Measurements from ENCODE around the gene FIGN.

- TF ChIP-seq POLR2A (IDR thresholded peaks at IDR 0.05) (no peak), CTCF (IDR thresholded peaks at IDR 0.05) (no peak)
These were observed 18.3 kb downstream of the FIGN start for GRCh38 chr2:163717515-163717914.
